Mesenchymal stem cell (in vitro differentiated cells and primary cell): Measurements from ENCODE around the gene SAMD1.

Experiments used
- DNase-seq: peaks from one replicate; pipeline ENCODE4 v3.0.0-alpha.2; 2013
- H2AFZ ChIP-seq: one replicate; pipeline ENCODE4 v1.6.1; 2013; ENCODE audit warnings: low read depth, mild to moderate bottlenecking, control low read depth, inconsistent platforms, low read length, moderate library complexity
- H2AK5ac ChIP-seq: 2 replicates; pipeline ENCODE4 v1.6.1; 2013; ENCODE audit warnings: low read length, moderate library complexity, mild to moderate bottlenecking, inconsistent platforms; ENCODE audit not compliant: severe bottlenecking
- H2BK120ac ChIP-seq: one replicate; pipeline ENCODE4 v1.6.1; 2013; ENCODE audit warnings: low read depth, mild to moderate bottlenecking, inconsistent platforms, low read length, moderate library complexity
- H2BK12ac ChIP-seq, 2 experiments: one replicate each; pipeline ENCODE4 v1.6.1; 2013; ENCODE audit warnings: inconsistent platforms in 2 of 2, low read length in 2 of 2, mild to moderate bottlenecking in 2 of 2, moderate library complexity in 2 of 2, control low read depth in 1 of 2
- H2BK15ac ChIP-seq: one replicate; pipeline ENCODE4 v1.6.1; 2013; ENCODE audit warnings: mild to moderate bottlenecking, low read depth, inconsistent platforms; ENCODE audit not compliant: poor library complexity, severe bottlenecking
- H2BK5ac ChIP-seq: 2 replicates; pipeline ENCODE4 v1.6.1; 2013; ENCODE audit warnings: low read depth, mild to moderate bottlenecking, low read length, control low read depth, inconsistent platforms; ENCODE audit not compliant: poor library complexity, severe bottlenecking
- H3K14ac ChIP-seq, 2 experiments: one replicate each; pipeline ENCODE4 v1.6.1; 2013; ENCODE audit warnings: inconsistent platforms in 2 of 2, low read length in 2 of 2, control low read depth in 1 of 2, mild to moderate bottlenecking in 1 of 2, moderate library complexity in 1 of 2
- H3K18ac ChIP-seq, 2 experiments: one replicate each; pipeline ENCODE4 v1.6.1; 2013; ENCODE audit warnings: inconsistent platforms in 2 of 2, low read length in 2 of 2, control low read depth in 1 of 2, low read depth in 1 of 2, mild to moderate bottlenecking in 1 of 2
- H3K23ac ChIP-seq, 2 experiments: one replicate each; pipeline ENCODE4 v1.6.1; 2013; ENCODE audit warnings: inconsistent platforms in 2 of 2, low read length in 2 of 2, mild to moderate bottlenecking in 2 of 2, moderate library complexity in 2 of 2, control low read depth in 1 of 2
- H3K27ac ChIP-seq: 2 replicates; pipeline ENCODE4 v1.5.1; 2013; ENCODE audit warnings: mild to moderate bottlenecking, moderate library complexity, low read length, control low read depth, inconsistent platforms; ENCODE audit not compliant: poor library complexity, severe bottlenecking
- H3K27me3 ChIP-seq, 2 experiments: 2 replicates each; pipeline versions ENCODE4 v1.6.1 to v1.7.0; 2013; ENCODE audit warnings: low read length in 2 of 2, mild to moderate bottlenecking in 2 of 2, moderate library complexity in 2 of 2, control low read depth in 1 of 2, inconsistent platforms in 1 of 2; ENCODE audit not compliant: control insufficient read depth in 1 of 2, insufficient read depth in 1 of 2
- H3K36me3 ChIP-seq, 2 experiments: 2 replicates each; pipeline versions ENCODE4 v1.6.1 to v1.7.0; 2013; ENCODE audit warnings: low read length in 2 of 2, control low read depth in 1 of 2, inconsistent platforms in 1 of 2, low read depth in 1 of 2, mild to moderate bottlenecking in 1 of 2; ENCODE audit not compliant: insufficient read depth in 2 of 2, control insufficient read depth in 1 of 2
- H3K4ac ChIP-seq, 2 experiments: one replicate each; pipeline ENCODE4 v1.6.1; 2013; ENCODE audit warnings: inconsistent platforms in 2 of 2, low read length in 2 of 2, mild to moderate bottlenecking in 2 of 2, moderate library complexity in 2 of 2, control low read depth in 1 of 2, low read depth in 1 of 2
- H3K4me1 ChIP-seq: 2 replicates; pipeline ENCODE4 v1.6.1; 2013; ENCODE audit warnings: low read depth, low read length, control low read depth; ENCODE audit not compliant: control insufficient read depth, insufficient read depth
- H3K4me2 ChIP-seq: 2 replicates; pipeline ENCODE4 v1.6.1; 2013; ENCODE audit warnings: low read length, mild to moderate bottlenecking, inconsistent platforms; ENCODE audit not compliant: poor library complexity, severe bottlenecking
- H3K4me3 ChIP-seq, 2 experiments: 2 replicates each; pipeline versions ENCODE4 v1.5.1 to v1.7.0; 2013; ENCODE audit warnings: low read length in 2 of 2, mild to moderate bottlenecking in 2 of 2, control low read depth in 1 of 2, low read depth in 1 of 2; ENCODE audit not compliant: insufficient read depth in 1 of 2
- H3K79me1 ChIP-seq: replicated peaks from 2 replicates; pipeline ENCODE4 v1.6.1; 2013; ENCODE audit warnings: mild to moderate bottlenecking, control low read depth, low read length, inconsistent platforms; ENCODE audit not compliant: poor library complexity, severe bottlenecking
- H3K9ac ChIP-seq: 2 replicates; pipeline ENCODE4 v1.7.0; 2013; ENCODE audit warnings: mild to moderate bottlenecking, low read length, moderate library complexity
- H3K9me3 ChIP-seq: 2 replicates; pipeline ENCODE4 v1.7.0; 2013; ENCODE audit warnings: mild to moderate bottlenecking, low read length; ENCODE audit not compliant: control insufficient read depth
- H4K8ac ChIP-seq: one replicate; pipeline ENCODE4 v1.6.1; 2013; ENCODE audit warnings: inconsistent platforms, mild to moderate bottlenecking, low read length, moderate library complexity
- H4K91ac ChIP-seq: one replicate; pipeline ENCODE4 v1.6.1; 2013; ENCODE audit warnings: mild to moderate bottlenecking, low read length, inconsistent platforms
- WGBS: methylation state at CpG from one replicate; pipeline ENCODE4 v1.1.7; 2013; ENCODE audit warnings: mixed read lengths; 5-methylcytosine and 5-hydroxymethylcytosine counted together

SAMD1 gene

GRCh38 chr19:14111486-14111885 is 20.9 kb upstream of the SAMD1 start:
- H2BK12ac ChIP-seq: no peak overlapping the region
- H3K4me3 ChIP-seq: peak overlapping the region in 1 of 2 experiments; percentile 8
- H4K8ac ChIP-seq: no peak overlapping the region
- peaks cover 51% of the 10 kb centered on the region for H3K79me1 ChIP-seq
- peak overlapping the region; percentile 44 for H2BK15ac ChIP-seq
- H3K36me3 ChIP-seq: peaks cover 3 to 20% of the 10 kb centered on the region in 2 experiments
- no peak overlapping the region for H2BK5ac ChIP-seq
- no peak overlapping the region for H3K23ac ChIP-seq
- no peak overlapping the region for H4K91ac ChIP-seq
- no peak overlapping the region for H3K4ac ChIP-seq
- H2AFZ ChIP-seq: no peak overlapping the region
- no peak overlapping the region for H3K14ac ChIP-seq
- no peaks in the 10 kb centered on the region for H3K9me3 ChIP-seq
- H3K4me1 ChIP-seq: peaks cover 44% of the 10 kb centered on the region
- no peak overlapping the region for H2AK5ac ChIP-seq
- H3K18ac ChIP-seq: no peak overlapping the region
- no CpG with 5 or more reads among the region's 1 CpG for WGBS
- DNase-seq: no peak
- H3K4me2 ChIP-seq: peak overlapping the region; percentile 6
- no peak overlapping the region for H2BK120ac ChIP-seq
- H3K9ac ChIP-seq: no peak overlapping the region
- no peaks in the 10 kb centered on the region for H3K27me3 ChIP-seq
- no peak overlapping the region for H3K27ac ChIP-seq

GRCh38 chr19:14110650-14111049 is 20.1 kb upstream of the SAMD1 start:
- WGBS: 78% methylated on average over 2 of the region's 2 CpGs
- Histone ChIP-seq H3K18ac (no peak overlapping the region), H3K14ac (no peak overlapping the region), H3K27ac (no peak overlapping the region), H3K9me3 (no peaks in the 10 kb centered on the region), H3K27me3 (no peaks in the 10 kb centered on the region), H3K9ac (peak overlapping the region; percentile 35), H3K4me3 (no peak overlapping the region), H3K4me2 (no peak overlapping the region), H2BK12ac (no peak overlapping the region), H3K36me3 (peaks cover 10 to 28% of the 10 kb centered on the region in 2 experiments), H2AFZ (no peak overlapping the region), H3K23ac (no peak overlapping the region), H3K4me1 (peaks cover 38% of the 10 kb centered on the region), H2BK15ac (no peak overlapping the region), H3K79me1 (peaks cover 45% of the 10 kb centered on the region), H2AK5ac (no peak overlapping the region), H2BK120ac (no peak overlapping the region), H4K8ac (no peak overlapping the region), H3K4ac (no peak overlapping the region), H4K91ac (peak overlapping the region; percentile 3), H2BK5ac (no peak overlapping the region)
- no peak for DNase-seq

- H3K27ac ChIP-seq: no peak overlapping the region
- H3K4ac ChIP-seq: no peak overlapping the region
- WGBS: 91% methylated on average over 22 of the region's 23 CpGs
- no peak overlapping the region for H4K91ac ChIP-seq
- no peak overlapping the region for H3K23ac ChIP-seq
- H2BK15ac ChIP-seq: peak overlapping the region; percentile 12
- no peak for DNase-seq
- no peak overlapping the region for H3K4me2 ChIP-seq
- H2BK5ac ChIP-seq: no peak overlapping the region
- peak overlapping the region; percentile 16 for H4K8ac ChIP-seq
- H3K36me3 ChIP-seq: peaks cover 30 to 40% of the 10 kb centered on the region in 2 experiments
- no peak overlapping the region for H2BK12ac ChIP-seq
- H3K4me1 ChIP-seq: peaks cover 21% of the 10 kb centered on the region
- H3K9ac ChIP-seq: peak overlapping the region; percentile 30
- no peak overlapping the region for H3K14ac ChIP-seq
- H3K9me3 ChIP-seq: no peaks in the 10 kb centered on the region
- no peak overlapping the region for H2BK120ac ChIP-seq
- peak overlapping the region in 1 of 2 experiments; percentile 1 for H3K4me3 ChIP-seq
- no peak overlapping the region for H2AK5ac ChIP-seq
- H2AFZ ChIP-seq: no peak overlapping the region
- H3K79me1 ChIP-seq: peaks cover 28% of the 10 kb centered on the region
- no peak overlapping the region for H3K18ac ChIP-seq
- no peaks in the 10 kb centered on the region for H3K27me3 ChIP-seq
Observed at GRCh38 chr19:14107581-14108461, 17.3 kb upstream of the SAMD1 start.

GRCh38 chr19:14106840-14107239 is 16.3 kb upstream of the SAMD1 start:
- 89% methylated on average over 16 of the region's 16 CpGs for WGBS

More at GRCh38 chr19:14106840-14107239, 16.3 kb upstream of the SAMD1 start:
- Histone ChIP-seq H2BK12ac (no peak overlapping the region), H3K4me3 (no peak overlapping the region), H3K4me2 (no peak overlapping the region), H3K4me1 (peaks cover 11% of the 10 kb centered on the region), H2AK5ac (no peak overlapping the region), H2AFZ (no peak overlapping the region), H4K91ac (no peak overlapping the region), H2BK5ac (no peak overlapping the region), H3K9ac (no peak overlapping the region), H3K27me3 (no peaks in the 10 kb centered on the region), H3K18ac (no peak overlapping the region), H3K14ac (no peak overlapping the region), H2BK120ac (no peak overlapping the region), H2BK15ac (no peak overlapping the region), H3K4ac (no peak overlapping the region), H3K9me3 (no peaks in the 10 kb centered on the region), H3K23ac (no peak overlapping the region), H4K8ac (no peak overlapping the region), H3K27ac (no peak overlapping the region), H3K79me1 (peaks cover 26% of the 10 kb centered on the region), H3K36me3 (peaks cover 38 to 49% of the 10 kb centered on the region in 2 experiments)
- no peak for DNase-seq
